KOPT-K1 (cell line): Measurements from ENCODE around the gene FTO.

Source experiments
- H3K27ac ChIP-seq: fragments of 200-600 bp; sonication (generic); 2 replicates; pipeline ENCODE4 v1.5.1; 2016; ENCODE audit warnings: antibody characterized with exemption, mild to moderate bottlenecking, low read depth, low read length; ENCODE audit not compliant: poor library complexity, severe bottlenecking
- H3K36me3 ChIP-seq: fragments of 200-600 bp; sonication (generic); 2 replicates; pipeline ENCODE4 v1.5.1; 2017; ENCODE audit warnings: antibody characterized with exemption, mild to moderate bottlenecking, low read length, moderate library complexity; ENCODE audit not compliant: insufficient read depth
- H3K9me3 ChIP-seq: fragments of 200-600 bp; sonication (generic); 2 replicates; pipeline ENCODE4 v1.5.1; 2017; ENCODE audit warnings: antibody characterized with exemption, low read length, mild to moderate bottlenecking; ENCODE audit not compliant: insufficient read depth, poor library complexity, severe bottlenecking

Gene FTO

DNA sequence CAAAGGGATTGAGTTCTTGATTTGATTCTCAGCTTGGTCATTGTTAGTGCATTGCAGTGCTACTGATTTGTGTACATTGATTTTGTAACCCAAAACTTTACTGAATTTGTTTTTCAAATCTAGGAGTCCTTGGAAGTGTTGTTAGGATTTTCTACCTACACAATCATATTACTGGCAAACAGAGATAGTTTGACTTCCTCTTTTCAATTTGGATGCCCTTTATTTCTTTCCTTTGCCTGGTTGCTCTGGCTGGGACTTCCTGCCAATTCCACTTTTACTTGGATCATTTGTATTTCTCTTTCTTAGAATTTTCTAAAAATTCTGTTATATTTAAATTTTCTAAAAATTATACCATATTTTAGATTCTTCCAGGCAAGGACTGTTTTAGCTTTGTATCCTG lies 151.1 kb downstream of the FTO start:
- Histone ChIP-seq H3K9me3 (no peaks in the 10 kb centered on the region), H3K36me3 (no peaks in the 10 kb centered on the region), H3K27ac (no peak overlapping the region)

DNA sequence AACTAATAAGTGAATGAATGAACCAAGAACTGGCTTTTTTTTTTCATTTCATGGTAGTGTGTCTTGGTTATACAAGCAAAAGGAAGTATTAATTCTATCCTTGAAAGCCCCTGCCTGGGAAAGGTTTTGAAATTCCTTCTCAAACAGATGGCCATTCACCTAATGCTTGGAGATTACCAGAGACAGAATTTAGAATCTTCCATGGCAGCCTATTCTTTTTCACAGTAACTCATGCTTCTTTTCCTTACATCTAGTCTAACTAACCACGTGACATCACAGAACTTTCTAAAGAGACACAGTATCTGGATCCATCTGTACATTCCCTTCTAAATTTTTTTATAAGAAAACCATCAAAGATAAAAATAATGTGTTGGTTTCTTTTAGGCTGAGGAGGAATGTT lies 151.6 kb downstream of the FTO start:
- H3K27ac ChIP-seq = no peak overlapping the region
- no peaks in the 10 kb centered on the region for H3K36me3 ChIP-seq
- H3K9me3 ChIP-seq = no peaks in the 10 kb centered on the region

DNA sequence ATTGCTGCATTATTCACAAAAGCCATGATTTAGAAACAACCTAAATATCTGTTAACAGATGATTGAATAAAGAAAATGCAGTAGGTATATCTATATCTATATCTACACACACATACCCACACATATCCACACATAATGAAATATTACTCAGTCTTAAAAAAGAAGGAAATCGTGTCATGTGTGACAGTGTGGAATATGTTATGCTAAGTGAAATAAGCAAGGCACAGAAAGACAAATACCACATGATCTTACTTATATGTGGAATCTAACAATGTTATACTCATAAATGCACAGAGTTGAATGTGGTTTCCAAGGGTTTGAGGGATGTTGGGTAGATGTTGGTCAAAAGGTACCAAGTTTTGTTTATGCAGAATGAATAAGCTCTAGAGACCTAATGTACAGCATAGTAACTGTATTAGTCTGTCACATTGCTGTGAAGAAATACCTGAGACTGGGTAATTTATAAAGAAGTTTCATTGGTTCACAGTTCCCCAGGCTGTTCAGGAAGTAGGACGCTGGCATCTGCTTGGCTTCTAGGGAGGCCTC lies 156.1 kb downstream of the FTO start:
- H3K36me3 ChIP-seq = no peaks in the 10 kb centered on the region
- H3K27ac ChIP-seq = no peak overlapping the region
- H3K9me3 ChIP-seq = no peaks in the 10 kb centered on the region

DNA sequence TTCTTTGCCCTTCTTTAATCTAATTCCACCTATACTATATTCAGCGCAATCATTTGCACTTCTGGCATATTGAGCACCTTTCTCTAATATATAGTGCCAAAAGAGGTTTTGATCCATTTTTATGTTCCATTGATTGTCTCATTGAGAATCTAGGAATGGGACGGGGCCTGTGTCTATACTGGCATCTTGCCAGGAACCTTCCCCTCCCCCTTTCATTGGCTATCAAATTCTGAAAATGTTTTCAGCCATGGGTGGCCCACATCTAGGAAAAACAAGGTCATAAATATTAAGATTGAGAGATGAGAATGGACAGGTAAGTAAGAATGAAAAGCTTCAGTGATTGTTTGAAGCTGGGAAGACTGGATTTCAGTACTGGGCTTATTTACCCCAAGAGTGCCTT lies 159.9 kb downstream of the FTO start:
- H3K36me3 ChIP-seq = no peaks in the 10 kb centered on the region; the same call in 1 of the 2 replicates
- H3K9me3 ChIP-seq = peaks cover 12% of the 10 kb centered on the region
- H3K27ac ChIP-seq = no peak overlapping the region

DNA sequence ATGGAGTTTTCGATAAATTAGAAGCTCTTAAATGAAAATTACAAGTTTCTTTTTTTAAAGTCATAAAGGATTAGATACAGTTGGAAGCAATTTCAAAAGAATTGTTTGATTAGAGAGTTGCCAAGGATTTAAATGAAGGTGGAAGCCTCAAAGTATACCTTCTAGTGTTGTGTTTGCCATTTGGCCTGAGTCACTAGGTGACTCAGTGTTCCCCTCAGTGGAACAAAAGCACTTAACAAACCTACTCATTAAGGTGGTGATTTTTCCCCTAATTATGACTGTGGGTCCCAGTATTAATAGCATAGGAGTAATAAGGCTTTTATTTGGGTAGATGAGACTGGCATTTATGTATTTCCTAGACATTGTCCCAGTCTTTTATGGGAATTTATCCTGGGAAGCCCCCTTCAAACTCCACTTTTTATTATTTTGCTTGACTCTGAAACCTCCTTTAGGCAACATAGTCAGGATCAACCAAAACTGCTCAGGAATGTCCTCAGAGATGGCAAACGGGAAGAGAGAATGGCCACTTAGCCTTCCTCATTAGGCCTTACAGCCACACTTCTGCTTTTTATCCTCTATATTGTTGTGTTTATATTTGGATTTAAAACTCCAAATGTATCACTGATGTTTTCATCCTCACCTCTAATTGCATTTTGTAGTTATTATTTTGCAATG lies 161.0 kb downstream of the FTO start:
- H3K9me3 ChIP-seq = peaks cover 12% of the 10 kb centered on the region
- H3K36me3 ChIP-seq = no peaks in the 10 kb centered on the region; the same call in 1 of the 2 replicates
- no peak overlapping the region for H3K27ac ChIP-seq

DNA sequence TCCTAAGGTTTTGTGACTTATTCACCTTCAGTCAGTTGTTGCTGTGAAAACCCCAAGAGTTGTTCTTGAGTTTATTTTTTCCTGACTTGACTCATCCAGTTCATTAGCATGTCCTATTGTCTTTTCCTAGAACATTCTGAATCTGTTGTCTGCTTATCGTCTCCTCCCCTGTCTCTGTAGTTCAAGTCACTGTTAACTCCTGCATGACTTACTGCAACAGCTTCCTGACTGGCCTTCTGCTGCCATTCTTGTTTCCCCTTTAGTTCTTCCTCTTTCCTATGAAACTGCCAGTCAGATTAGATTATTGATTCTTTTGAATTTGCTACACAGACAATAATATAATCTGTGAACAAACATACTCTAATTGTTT lies 161.5 kb downstream of the FTO start:
- H3K27ac ChIP-seq = no peak overlapping the region
- H3K9me3 ChIP-seq = peaks cover 12% of the 10 kb centered on the region
- no peaks in the 10 kb centered on the region; the same call in 1 of the 2 replicates for H3K36me3 ChIP-seq

DNA sequence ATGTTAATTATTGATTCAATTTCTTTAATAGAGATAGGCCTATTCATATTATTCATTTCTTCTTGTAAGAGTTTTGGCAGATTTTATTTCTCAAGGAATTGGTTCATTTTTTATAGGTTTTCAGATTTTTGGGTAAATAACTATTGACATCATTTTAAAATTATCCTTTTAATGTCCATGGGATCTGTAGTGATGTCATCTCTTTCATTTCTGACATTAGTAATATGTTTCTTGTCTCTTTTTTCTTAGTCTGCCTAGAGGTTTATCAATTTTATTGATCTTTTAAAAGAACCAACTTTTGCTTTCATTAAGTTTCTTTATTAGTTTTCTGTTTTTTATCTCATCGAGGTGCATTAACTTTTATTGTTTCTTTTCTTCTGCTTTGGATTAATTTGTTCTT lies 162.6 kb downstream of the FTO start:
- Histone ChIP-seq H3K9me3 (peaks cover 19% of the 10 kb centered on the region), H3K36me3 (no peaks in the 10 kb centered on the region; the same call in 1 of the 2 replicates), H3K27ac (no peak overlapping the region)

DNA sequence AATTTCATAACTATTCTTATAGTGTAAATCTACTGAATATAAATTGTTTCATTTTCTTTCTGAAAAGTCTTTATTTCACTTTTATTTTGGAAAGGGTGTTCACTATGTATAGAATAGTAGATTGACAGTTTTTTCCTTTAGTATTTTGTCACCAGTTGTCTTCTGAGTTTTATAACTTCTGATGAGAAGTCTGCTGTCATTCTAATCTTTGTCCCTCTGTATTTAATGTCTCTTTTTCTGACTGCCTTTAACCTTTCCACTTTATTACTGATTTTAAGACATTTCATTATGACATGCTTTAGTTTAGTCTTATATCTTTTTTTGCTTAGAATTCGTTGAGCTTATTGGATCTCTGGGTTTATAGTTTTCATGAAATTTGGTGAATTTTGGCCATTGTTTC lies 166.9 kb downstream of the FTO start:
- no peak overlapping the region for H3K27ac ChIP-seq
- H3K9me3 ChIP-seq = peaks cover 19% of the 10 kb centered on the region
- H3K36me3 ChIP-seq = no peaks in the 10 kb centered on the region; the same call in 1 of the 2 replicates

DNA sequence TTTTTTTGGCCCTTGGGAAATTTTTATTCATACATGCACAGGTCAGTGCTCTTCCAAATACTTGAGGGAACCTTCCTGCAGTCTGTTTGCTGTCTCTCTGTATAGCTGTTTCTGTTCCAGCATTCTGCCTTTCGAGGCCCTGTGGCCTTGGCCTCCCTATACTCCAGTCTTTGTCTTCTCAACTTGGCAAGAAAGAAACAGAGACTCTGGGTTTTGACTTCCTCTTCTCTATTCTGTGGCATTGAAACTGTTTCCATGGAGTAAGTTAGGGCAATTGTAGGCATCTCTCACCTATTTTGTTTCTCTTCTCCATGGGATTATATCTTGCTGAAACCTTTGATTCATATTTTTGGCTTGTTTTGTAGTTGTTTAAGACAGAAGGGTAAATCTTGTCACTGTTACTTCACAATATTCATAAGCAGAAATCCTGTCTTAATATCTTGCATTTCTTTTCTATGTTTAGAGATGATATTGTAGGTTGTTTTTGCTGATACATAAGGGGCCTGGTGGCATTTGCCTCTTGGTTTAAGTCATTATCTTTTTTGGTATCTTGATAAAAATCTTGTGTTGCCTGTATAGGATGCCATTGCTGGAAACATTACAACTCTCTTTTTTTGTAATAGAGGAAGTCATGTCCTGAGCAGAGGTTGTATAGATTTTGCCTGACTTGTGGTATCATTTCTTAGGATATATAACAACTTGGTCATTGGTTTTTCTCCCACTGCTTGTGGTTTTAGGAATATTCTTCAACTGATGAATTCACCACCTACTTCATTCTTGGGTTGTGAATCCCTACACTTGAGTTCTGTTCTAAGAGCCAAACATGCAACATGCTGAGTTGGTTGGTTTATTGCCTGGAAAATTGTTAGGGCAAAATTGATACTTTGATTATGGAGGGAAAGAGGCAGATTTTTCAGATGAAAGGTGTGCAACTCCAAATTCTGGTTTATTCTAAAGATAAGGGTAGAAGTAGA lies 168.6 kb downstream of the FTO start:
- Histone ChIP-seq H3K9me3 (peaks cover 13% of the 10 kb centered on the region), H3K27ac (no peak overlapping the region), H3K36me3 (no peaks in the 10 kb centered on the region; the same call in 1 of the 2 replicates)

DNA sequence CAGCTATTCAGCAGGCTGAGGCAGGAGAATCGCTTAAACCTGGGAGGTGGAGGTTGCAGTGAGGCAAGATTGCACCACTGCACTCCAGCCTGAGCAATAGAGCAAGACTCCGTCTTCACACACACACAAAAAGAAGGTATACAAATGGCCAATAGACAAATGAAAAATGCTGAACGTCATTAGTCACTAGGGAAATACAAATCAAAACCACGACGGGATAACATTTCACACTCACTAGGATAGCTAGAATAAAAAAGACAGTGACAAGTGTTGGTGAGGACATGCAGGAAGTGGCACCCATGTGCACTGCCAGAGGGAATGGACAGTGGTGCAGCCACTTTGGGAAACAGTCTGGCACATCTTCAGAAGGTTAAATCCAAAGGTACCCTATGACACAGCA lies 172.9 kb downstream of the FTO start:
- Histone ChIP-seq H3K36me3 (peaks cover 16% of the 10 kb centered on the region), H3K27ac (no peak overlapping the region), H3K9me3 (no peaks in the 10 kb centered on the region)

DNA sequence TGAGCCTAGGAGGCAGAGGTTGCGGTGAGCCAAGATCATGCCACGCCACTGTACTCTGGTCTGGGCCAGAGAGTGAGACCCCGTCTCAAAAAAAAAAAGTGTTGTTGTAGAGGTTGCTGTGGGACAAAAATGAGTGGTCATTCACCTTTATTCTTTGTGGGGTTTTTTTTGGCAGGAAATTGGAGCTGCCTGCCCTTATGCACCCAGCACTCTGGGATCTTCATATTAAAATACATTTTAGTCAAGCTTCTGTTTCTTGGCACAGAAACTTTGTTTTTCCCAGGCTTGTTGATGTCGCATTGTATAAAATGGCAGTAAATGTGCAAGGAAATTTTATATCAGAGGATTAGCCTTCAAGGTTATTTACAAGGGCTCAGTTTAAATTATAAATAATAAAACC lies 174.3 kb downstream of the FTO start:
- Histone ChIP-seq H3K36me3 (peaks cover 16% of the 10 kb centered on the region), H3K9me3 (no peaks in the 10 kb centered on the region), H3K27ac (no peak overlapping the region)

DNA sequence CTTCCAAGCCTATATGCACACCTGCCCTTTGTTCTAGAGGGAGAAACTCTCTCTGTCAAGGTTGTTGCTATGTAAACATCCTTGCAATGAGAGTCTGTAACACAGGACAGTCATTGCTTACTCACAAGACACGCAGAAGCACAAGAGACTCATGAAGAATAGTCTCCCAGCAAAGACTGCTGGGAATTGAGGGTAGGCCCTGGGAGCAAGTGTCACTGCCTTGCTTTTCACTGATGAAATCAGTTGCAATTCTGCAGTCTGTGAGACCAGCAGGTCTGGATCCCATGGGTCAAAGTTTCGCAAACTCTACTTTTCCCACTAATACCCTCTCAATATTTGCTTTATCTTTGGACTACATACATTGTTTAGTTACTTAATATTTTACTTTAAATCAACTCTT lies 177.4 kb downstream of the FTO start:
- Histone ChIP-seq H3K36me3 (peaks cover 30% of the 10 kb centered on the region), H3K27ac (no peak overlapping the region), H3K9me3 (no peaks in the 10 kb centered on the region)

DNA sequence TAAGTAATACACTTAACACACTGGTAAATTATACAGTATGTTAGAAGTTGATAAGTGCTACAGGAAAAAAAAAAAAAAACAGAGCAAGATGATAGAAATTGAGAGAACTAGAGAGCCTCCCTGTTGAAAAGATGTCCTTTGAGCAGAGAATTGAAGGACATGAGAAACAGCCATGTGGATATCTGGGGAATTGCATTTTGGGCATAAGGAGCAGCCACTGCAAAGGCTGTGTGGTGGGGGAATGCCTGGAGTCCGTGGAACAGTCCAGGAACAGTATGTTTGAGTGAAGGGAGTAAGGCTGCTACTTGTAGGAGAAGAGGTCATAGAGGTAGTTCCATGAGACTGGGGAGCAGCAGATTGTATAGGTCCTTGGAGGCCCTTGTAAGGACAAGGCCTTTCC lies 178.4 kb downstream of the FTO start:
- H3K36me3 ChIP-seq = peaks cover 30% of the 10 kb centered on the region
- H3K9me3 ChIP-seq = no peaks in the 10 kb centered on the region
- H3K27ac ChIP-seq = no peak overlapping the region

DNA sequence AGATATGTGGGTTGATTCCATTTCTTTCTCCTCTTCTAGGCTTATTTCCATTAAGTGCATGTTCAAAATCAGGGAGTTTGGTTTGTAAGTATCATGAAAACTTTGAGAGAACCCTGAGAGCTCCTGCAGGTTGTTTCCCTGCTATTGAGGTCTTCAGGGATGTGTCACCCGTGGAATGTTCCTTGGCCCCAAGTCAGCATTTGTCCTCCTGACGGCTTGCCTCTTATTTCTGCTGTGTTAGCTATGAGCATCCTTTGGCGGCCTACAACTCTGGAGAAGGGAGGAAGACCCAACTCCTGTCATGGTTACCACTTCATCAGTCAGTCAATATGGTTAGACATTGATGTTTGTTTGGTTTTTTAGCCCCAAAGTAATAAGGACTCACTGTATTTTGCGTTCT lies 180.8 kb downstream of the FTO start:
- no peak overlapping the region for H3K27ac ChIP-seq
- H3K36me3 ChIP-seq = peaks cover 29% of the 10 kb centered on the region

More for the DNA sequence above, 180.8 kb downstream of the FTO start:
- no peaks in the 10 kb centered on the region for H3K9me3 ChIP-seq
